Astrocyte (in vitro differentiated cells and primary cell): ENCODE results near the gene RASL12.

ENCODE experiments used
- EZH2 ChIP-seq: IDR thresholded peaks from 2 replicates; pipeline ENCODE4 v1.6.1; 2012; ENCODE audit warnings: mild to moderate bottlenecking, low read length, inconsistent platforms; ENCODE audit not compliant: insufficient read depth
- TF ChIP-seq, protein P1 (sequence below): IDR thresholded peaks from 2 replicates; pipeline ENCODE4 v1.5.1; 2011; ENCODE audit warnings: low read depth, mild to moderate bottlenecking, inconsistent platforms, low read length, moderate library complexity; ENCODE audit not compliant: insufficient read depth

DNA sequence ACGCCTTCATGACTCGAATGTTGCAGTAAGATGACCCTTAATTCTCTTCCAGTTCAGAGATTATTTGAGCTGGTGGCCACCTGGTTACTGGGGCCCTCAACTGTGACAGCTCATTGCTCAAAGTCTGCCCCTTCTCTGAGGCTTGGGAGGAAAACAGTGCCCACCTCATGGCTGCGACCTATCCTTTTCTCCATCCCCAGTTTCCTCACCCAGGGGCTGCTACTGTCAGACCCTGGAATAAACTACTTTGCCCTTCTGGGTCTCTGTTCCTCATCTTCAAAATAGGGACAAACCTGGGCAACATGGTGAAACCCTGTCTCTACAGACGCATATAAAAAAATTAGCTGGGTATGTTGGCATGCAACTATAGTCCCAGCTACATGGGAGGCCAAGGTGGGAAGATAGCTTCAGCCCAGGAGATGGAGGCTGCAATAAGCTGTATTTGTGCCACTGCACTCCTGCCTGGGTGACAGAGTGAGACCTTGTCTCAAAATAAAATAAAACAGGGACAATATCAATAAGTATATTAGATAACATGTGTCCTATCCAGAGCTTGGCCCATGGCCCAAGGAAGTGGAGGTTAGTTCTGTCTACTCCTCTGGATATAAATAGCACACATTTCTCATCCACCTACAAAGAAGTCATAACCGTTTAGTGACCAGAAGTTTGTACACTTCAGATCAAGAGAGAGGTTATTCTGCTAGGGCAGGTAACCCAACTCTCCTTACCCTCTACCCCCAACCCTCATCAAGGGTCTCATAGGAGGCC is 2.2 kb upstream of the RASL12 start:
- TF ChIP-seq, protein P1, sequence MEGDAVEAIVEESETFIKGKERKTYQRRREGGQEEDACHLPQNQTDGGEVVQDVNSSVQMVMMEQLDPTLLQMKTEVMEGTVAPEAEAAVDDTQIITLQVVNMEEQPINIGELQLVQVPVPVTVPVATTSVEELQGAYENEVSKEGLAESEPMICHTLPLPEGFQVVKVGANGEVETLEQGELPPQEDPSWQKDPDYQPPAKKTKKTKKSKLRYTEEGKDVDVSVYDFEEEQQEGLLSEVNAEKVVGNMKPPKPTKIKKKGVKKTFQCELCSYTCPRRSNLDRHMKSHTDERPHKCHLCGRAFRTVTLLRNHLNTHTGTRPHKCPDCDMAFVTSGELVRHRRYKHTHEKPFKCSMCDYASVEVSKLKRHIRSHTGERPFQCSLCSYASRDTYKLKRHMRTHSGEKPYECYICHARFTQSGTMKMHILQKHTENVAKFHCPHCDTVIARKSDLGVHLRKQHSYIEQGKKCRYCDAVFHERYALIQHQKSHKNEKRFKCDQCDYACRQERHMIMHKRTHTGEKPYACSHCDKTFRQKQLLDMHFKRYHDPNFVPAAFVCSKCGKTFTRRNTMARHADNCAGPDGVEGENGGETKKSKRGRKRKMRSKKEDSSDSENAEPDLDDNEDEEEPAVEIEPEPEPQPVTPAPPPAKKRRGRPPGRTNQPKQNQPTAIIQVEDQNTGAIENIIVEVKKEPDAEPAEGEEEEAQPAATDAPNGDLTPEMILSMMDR: no peak
- no peak for TF ChIP-seq EZH2
